Osteocyte (in vitro differentiated cells): ENCODE results near the gene ARHGAP4. TPM values are rescaled to one million over a fixed set of nuclear protein-coding genes. Genes with fewer than 3 reads are reported as not detected.

ENCODE experiments used
- DNase-seq: peaks from one replicate; pipeline ENCODE4 v3.0.0; 2021; ENCODE audit warnings: mixed read lengths; ENCODE audit not compliant: unreplicated experiment; ENCODE audit errors: extremely low spot score
- H3K27ac Mint-ChIP-seq: one replicate; pipeline ENCODE4 v1.8.0; 2021; ENCODE audit warnings: mild to moderate bottlenecking, mixed read lengths; ENCODE audit not compliant: unreplicated experiment
- H3K27me3 Mint-ChIP-seq: one replicate; pipeline ENCODE4 v1.8.0; 2021; ENCODE audit warnings: mixed read lengths; ENCODE audit not compliant: unreplicated experiment
- H3K36me3 Mint-ChIP-seq: one replicate; pipeline ENCODE4 v1.8.0; 2021; ENCODE audit warnings: mixed read lengths; ENCODE audit not compliant: unreplicated experiment
- H3K4me1 Mint-ChIP-seq: one replicate; pipeline ENCODE4 v1.8.0; 2021; ENCODE audit warnings: mixed read lengths; ENCODE audit not compliant: unreplicated experiment
- H3K4me3 Mint-ChIP-seq: one replicate; pipeline ENCODE4 v1.8.0; 2021; ENCODE audit warnings: mild to moderate bottlenecking, moderate library complexity, mixed read lengths; ENCODE audit not compliant: unreplicated experiment
- H3K9me3 Mint-ChIP-seq: one replicate; pipeline ENCODE4 v1.8.0; 2021; ENCODE audit warnings: mixed read lengths; ENCODE audit not compliant: unreplicated experiment
- total RNA-seq: library from RNA; stranded (reverse); gene quantifications from 2 replicates; pipeline ENCODE4 v1.2.1, GENCODE V29; 2021
- TF ChIP-seq, protein P1 (sequence below): fragments of 200-600 bp; sonication (generic); IDR thresholded peaks from 2 replicates; pipeline ENCODE4 v1.5.0; 2021; ENCODE audit warnings: antibody characterized with exemption, mild to moderate bottlenecking, moderate library complexity

ARHGAP4 gene
- total RNA-seq, 1 donor from 2014 or later, result 5.3 TPM

- Mint-ChIP-seq H3K27ac (no peak overlapping the region), H3K36me3 (no peaks in the 10 kb centered on the region), H3K4me3 (no peak overlapping the region), H3K9me3 (peaks cover 6% of the 10 kb centered on the region), H3K27me3 (no peaks in the 10 kb centered on the region), H3K4me1 (no peaks in the 10 kb centered on the region)
- TF ChIP-seq, protein P1, sequence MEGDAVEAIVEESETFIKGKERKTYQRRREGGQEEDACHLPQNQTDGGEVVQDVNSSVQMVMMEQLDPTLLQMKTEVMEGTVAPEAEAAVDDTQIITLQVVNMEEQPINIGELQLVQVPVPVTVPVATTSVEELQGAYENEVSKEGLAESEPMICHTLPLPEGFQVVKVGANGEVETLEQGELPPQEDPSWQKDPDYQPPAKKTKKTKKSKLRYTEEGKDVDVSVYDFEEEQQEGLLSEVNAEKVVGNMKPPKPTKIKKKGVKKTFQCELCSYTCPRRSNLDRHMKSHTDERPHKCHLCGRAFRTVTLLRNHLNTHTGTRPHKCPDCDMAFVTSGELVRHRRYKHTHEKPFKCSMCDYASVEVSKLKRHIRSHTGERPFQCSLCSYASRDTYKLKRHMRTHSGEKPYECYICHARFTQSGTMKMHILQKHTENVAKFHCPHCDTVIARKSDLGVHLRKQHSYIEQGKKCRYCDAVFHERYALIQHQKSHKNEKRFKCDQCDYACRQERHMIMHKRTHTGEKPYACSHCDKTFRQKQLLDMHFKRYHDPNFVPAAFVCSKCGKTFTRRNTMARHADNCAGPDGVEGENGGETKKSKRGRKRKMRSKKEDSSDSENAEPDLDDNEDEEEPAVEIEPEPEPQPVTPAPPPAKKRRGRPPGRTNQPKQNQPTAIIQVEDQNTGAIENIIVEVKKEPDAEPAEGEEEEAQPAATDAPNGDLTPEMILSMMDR, result no peak
- no peak for DNase-seq
Measured at GRCh38 chrX:153871946-153872878, 53.9 kb downstream of the ARHGAP4 start.

GRCh38 chrX:153871451-153871850 lies 54.6 kb downstream of the ARHGAP4 start:
- no peak for DNase-seq
- Mint-ChIP-seq H3K27me3 (no peaks in the 10 kb centered on the region), H3K4me3 (no peak overlapping the region), H3K4me1 (no peaks in the 10 kb centered on the region), H3K9me3 (peaks cover 6% of the 10 kb centered on the region), H3K36me3 (no peaks in the 10 kb centered on the region), H3K27ac (no peak overlapping the region)
- TF ChIP-seq, protein P1, result no peak

DNA sequence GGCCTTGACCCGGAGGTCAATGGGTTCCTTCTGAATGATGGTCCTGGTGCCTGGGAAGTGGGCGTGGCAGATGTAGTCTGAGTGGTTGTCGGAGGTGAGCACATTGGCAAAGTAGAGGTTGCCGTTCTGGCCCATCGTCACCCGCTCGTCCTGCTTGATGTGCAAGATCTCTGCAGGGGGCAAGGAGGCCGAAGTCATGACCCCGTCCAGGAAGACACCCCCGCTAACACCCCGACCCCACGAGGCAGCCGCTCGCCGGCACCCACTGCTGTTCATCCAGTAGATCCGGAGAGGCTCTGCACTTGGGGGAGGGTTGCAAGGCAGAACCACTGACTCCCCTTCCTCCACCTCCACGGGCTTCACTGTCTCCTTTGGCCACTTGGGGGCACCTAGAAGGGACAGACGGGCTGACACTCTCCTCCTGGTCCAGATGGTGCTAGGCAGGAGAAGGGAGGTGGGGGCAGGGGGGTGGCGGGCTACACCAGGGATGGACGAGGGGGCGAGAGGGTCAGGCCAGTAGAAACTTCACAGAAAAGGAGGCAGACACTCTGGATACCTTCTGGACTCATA lies 55.2 kb downstream of the ARHGAP4 start:
- H3K36me3 Mint-ChIP-seq, result no peaks in the 10 kb centered on the region
- no peaks in the 10 kb centered on the region for H3K4me1 Mint-ChIP-seq
- DNase-seq, result no peak
- TF ChIP-seq, protein P1, result no peak
- H3K27ac Mint-ChIP-seq, result no peak overlapping the region
- no peaks in the 10 kb centered on the region for H3K27me3 Mint-ChIP-seq
- H3K9me3 Mint-ChIP-seq, result peaks cover 6% of the 10 kb centered on the region
- no peak overlapping the region for H3K4me3 Mint-ChIP-seq

- Mint-ChIP-seq H3K9me3 (peaks cover 6% of the 10 kb centered on the region), H3K4me3 (no peak overlapping the region), H3K36me3 (no peaks in the 10 kb centered on the region), H3K27ac (no peak overlapping the region), H3K4me1 (no peaks in the 10 kb centered on the region), H3K27me3 (no peaks in the 10 kb centered on the region)
- TF ChIP-seq, protein P1, result no peak
- DNase-seq, result no peak
Measured at GRCh38 chrX:153870288-153870690, 55.8 kb downstream of the ARHGAP4 start.
